KG1 (cell line): ENCODE data around the gene APC2.

ENCODE experiments used
- DNase-seq: peaks from one replicate; lab custom pipeline; 2025; lab: John Stamatoyannopoulos, UW

APC2 gene

DNA sequence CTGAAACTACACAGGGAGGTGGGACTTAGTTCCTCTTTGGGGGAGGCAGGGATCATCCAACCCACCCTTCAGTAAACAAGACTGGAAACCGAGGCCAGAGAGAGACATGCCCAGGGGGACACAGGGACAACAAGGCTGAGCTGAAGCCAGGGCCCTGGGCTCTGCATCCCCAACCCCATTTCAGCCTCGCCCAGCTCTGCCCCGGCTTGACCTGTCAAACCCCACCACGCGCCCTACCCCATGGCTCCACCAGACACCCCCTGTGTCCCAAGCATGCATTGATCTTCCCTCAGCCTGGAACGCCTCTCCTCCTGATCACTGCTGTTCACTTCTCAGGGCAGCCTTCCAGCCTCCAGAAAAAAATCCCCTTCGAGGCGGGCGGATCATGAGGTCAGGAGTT, 2.0 kb upstream of the APC2 start:
- DNase-seq: no peak

- no peak for DNase-seq
These were observed 1.1 kb downstream of the APC2 start for GRCh38 chr19:1450735-1451731.

DNA sequence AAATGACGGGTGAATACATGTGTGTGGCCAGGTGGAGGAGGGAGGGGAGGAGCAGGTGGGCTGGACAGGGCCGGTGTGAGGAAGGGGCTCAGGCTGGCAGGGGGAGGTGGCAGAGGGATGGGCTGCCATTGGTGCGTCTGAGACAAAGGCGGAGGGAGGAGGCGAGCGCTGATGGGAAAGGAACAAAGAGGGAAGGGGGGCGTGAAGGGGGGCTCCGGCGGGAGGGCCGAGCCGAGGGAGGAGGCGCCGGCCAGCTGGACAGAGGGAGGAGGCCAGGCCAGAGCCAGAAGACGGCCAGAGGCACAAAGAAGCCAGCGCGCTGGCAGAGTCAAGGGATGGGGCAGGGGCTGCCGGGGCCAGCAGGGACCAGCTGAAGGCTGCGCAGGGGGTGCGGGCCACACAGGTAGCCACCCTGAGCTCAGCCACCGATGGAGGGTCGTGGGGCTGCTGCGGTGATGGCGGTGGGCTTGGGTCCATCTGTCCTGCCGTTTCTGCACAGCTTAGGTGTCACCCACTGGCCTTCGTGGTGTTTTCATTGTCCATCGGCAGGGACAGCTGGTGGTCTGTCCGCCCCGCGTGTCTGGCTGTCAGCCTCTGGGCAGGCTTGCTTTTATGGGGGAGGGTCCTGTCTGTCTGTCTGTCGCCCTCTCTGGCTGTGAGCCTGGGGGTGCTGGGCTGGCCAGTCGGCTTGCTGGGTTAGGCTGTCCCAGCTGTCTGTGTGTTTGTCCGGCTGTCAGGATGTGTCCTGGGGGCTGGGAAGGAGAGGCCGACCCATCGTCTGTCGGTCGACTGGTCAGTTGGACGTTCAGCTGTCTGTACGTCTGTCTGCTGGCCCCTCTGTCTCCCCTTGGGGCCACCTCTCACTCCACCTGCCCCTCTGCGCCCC, 2.2 kb downstream of the APC2 start:
- DNase-seq: no peak

GRCh38 chr19:1452802-1453524, 3.0 kb downstream of the APC2 start:
- DNase-seq: no peak

DNA sequence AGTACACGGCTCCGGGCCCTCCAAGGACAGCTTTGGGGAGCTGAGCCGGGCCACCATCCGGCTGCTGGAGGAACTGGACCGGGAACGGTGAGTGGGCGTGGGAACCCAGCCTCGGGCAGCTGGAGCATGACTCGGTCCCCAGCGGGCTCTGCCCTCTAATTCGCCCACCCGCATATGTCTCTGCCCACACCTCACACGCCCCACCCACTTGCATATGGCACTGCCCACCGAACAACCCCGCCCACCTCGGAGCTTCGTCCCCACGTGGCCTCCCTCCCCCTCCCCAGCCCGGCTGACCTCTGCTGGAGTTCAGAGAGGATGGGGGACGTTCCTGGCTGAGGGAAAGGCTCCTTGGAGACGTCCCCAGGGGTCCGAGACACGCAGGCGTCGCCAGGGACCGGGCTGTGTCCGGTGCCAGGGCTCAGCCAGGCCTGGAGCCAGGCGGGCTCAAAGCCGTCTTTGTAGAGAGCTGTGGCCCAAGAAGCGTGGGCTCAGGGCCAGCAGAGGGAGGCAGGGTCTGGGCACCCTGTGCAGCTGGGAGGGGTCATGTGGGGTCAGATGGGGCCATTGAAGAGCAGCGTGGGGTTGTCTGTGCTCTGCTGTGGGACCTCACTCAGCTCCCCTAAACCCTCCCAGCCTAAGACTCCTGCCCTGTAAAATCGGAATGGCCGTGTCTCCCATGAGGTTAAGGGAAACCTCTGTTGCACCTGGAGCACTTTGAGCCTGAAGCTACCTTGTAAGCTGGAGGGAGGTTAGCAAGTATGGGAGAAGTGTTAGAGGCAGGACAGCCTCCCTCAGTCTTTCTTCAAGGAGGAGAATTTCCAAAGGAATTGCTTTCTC, 3.8 kb downstream of the APC2 start:
- DNase-seq: no peak

DNA sequence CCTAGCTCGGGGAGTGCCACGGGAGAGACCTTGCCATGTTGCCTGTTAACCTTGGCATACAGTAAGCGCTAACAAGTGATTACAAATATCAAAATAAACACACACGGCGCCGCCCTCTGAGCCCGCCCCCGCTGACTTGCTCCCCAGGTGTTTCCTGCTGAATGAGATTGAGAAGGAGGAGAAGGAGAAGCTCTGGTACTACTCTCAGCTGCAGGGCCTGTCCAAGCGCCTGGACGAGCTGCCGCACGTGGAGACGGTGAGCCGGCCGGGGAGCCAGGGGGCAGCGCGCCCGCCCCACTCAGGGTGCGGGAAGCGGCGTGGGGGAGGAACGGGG, 5.0 kb downstream of the APC2 start:
- no peak for DNase-seq

DNA sequence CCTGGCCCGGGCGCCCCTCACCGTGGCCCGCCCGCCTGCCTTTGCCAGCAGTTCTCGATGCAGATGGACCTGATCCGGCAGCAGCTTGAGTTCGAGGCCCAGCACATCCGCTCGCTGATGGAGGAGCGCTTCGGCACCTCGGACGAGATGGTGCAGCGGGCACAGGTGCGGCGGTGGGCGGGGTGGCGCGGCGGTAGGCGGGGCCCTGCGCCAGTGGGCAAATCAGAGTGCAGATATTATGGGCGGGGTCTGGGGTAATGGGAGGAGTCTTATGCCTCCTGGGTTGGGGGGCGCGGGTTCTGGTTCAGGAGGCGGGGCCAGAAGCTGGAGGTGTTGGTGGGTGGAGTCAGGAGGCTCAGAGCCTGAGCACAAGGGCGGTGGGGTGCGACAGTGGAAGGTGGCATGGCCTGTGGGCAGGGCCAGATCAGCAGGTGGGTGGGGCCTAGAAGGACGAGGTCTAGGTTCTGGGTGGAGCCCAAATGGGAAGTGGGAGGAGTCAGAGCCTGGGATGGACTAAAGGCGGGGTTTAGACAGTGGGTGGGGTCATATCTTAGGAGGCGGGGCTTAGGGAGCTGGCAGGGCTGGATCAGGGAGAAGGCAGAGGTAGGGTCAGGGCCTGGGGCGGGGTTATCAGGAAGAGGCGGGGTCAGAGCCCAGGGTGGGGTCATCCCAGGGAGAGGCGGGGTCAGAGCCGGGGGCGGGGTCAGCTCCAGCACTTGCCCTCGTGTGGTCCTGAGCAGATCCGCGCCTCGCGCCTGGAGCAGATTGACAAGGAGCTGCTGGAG, 5.6 kb downstream of the APC2 start:
- DNase-seq: no peak

DNA sequence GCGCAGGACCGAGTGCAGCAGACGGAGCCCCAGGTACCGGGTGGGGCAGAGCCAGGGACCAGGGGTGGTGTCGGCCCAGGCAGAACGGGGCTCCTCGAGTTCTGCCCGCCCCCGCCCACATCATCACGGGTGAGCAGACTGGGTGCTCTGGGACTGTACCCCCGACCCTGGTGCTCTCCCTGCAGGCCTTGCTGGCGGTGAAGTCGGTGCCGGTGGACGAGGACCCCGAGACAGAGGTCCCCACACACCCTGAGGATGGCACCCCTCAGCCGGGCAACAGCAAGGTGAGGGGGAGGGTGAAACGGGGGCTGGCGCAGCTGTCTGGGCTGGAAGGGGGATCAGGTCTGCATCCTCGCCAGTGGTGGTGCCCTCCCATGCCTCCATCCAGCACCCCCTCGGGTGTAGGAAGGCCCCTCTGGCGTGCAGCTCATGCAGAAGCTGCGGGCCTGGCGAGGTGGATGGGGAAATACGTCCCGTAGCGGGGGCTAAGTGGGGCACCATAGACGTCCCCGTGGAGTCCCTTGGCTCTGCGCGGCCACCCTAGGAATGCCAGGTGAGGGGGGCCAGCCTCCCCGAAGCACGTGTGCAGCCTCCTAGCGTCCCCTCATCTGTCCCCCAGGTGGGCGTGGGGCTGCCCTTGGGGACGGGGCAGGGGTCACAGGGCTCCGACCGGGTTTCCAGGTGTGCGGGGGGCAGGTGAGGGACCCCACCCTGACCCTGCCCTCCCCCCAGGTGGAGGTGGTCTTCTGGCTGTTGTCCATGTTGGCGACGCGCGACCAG, 6.4 kb downstream of the APC2 start:
- DNase-seq: no peak

DNA sequence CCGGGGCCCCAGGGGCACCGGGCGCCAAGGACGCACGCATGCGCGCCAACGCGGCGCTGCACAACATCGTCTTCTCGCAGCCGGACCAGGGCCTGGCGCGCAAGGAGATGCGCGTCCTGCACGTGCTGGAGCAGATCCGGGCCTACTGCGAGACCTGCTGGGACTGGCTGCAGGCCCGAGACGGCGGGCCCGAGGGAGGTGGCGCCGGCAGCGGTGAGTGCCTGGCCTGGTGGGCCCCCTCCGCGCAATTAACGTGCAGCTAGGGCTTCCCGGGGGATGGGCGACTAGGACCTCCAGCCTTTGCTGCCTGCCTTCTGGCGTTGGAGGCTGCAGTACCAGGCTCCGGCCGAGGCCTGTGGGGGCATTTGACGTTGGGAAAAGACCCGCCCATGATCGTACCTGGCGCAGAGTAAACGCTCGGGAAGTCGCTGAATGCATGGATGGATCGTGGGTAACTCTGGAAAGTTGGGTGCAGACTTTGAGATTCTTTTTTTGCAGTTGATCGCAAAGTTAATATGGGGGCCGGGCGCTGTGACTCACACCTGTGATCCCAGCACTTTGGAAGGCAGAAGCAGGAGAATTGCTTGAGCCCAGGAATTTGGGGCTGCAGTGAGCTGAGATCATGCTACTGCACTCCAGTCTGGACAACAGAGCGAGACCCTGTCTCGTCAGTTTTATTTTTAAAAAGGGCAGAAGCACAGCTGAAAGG, 7.3 kb downstream of the APC2 start:
- DNase-seq: no peak

DNA sequence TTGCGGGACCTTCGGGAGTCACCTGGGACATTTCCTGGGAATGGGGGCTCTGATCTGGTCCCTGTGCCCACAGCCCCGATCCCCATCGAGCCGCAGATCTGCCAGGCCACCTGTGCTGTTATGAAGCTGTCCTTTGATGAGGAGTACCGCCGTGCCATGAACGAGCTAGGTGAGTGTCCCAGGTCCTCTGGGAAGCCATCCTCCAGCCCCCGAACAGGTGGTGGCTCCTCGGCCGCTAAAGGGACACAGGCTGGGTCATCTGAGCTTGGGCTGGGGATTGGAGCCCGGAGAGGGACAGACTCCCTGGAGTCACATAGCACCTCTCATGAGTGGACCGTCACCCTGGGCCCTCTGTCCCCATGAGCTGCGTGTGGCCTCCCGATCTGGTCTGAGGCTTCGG, 8.0 kb downstream of the APC2 start:
- DNase-seq: no peak

- DNase-seq: no peak
These were observed 9.6 kb downstream of the APC2 start for GRCh38 chr19:1459479-1459878.

DNA sequence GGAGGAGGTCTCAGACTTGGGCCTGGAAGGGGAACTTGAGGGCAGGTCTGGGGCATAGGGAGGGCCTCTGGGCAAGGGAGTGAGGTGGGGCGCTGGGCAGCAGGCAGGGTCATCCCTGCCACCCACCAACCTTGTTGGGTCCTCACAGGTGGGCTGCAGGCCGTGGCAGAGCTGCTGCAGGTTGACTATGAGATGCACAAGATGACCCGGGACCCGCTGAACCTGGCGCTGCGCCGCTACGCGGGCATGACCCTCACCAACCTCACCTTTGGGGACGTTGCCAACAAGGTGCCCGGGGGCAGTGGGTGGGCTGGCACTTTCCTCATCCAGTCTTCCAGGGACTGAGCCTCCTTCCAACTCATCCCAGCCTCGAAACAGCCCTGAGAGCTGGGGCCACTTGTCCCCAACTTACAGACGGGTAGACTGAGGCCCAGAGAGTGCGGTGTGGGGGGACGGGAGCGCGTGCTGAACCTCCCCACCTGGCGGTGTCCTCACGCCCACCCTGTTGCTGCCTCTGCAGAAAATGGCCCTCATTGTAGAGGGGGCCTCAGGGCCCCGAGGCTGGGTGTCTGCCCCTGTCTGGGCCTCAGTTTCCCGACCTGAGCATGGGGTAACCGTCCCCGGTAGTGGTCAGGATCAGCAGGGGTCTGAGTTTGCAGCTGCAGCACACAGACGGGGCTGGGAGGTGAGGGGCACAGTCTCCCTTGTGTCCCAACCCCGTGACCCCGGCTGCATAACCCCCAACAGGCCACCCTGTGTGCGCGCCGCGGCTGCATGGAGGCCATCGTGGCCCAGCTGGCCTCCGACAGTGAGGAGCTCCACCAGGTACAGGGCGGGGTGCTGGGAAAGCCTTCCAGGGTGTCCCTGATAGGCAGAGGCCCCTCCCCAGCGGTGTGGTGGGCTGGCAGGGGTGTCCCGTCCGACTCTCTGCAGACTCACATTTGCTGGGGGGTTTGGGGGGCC, 10.4 kb downstream of the APC2 start:
- no peak for DNase-seq

GRCh38 chr19:1461862-1462261, 11.9 kb downstream of the APC2 start:
- no peak for DNase-seq

DNA sequence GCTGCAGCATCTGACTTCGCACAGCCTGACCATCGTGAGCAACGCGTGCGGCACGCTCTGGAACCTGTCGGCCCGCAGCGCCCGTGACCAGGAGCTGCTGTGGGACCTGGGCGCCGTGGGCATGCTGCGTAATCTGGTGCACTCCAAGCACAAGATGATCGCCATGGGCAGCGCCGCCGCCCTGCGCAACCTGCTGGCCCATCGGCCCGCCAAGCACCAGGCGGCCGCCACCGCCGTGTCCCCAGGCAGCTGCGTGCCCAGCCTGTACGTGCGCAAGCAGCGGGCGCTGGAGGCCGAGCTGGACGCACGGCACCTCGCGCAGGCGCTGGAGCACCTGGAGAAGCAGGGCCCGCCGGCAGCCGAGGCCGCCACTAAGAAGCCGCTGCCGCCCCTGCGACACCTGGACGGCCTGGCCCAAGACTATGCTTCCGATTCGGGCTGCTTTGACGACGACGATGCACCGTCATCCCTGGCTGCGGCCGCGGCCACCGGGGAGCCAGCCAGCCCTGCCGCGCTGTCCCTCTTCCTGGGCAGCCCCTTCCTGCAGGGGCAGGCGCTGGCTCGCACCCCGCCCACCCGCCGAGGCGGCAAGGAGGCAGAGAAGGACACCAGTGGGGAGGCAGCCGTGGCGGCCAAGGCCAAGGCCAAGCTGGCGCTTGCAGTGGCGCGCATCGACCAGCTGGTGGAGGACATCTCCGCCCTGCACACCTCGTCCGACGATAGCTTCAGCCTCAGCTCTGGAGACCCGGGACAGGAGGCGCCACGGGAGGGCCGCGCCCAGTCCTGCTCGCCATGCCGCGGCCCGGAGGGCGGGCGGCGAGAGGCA, 15.5 kb downstream of the APC2 start:
- no peak for DNase-seq

DNA sequence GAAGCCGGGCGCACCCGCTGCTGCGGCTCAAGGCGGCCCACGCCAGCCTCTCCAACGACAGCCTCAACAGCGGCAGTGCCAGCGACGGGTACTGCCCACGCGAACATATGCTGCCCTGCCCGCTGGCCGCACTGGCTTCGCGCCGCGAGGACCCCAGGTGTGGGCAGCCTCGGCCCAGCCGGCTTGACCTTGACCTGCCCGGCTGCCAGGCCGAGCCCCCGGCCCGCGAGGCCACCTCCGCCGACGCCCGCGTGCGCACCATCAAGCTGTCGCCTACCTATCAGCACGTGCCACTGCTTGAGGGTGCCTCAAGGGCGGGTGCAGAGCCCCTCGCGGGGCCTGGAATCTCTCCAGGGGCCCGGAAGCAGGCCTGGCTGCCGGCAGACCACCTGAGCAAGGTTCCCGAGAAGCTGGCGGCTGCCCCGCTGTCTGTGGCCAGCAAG, 16.1 kb downstream of the APC2 start:
- DNase-seq: no peak

- DNase-seq: no peak
These were observed 16.7 kb downstream of the APC2 start for GRCh38 chr19:1466461-1467214.

DNA sequence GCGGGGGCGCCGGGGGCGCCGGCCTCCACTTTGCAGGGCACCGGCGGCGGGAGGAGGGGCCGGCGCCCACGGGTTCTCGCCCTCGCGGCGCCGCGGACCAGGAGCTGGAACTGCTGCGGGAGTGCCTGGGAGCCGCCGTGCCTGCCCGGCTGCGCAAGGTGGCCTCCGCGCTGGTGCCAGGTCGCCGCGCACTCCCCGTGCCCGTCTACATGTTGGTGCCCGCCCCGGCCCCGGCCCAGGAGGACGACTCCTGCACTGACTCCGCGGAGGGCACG, 17.2 kb downstream of the APC2 start:
- no peak for DNase-seq
